Testis (tissue), 3 donors: ENCODE results near the gene SCAPER. TPM values are rescaled to one million over a fixed set of nuclear protein-coding genes. Genes with fewer than 3 reads are reported as not detected.

Experiments used
- DNase-seq: peaks from one replicate; pipeline ENCODE4 v3.0.0-alpha.2; 2019
- H3K27ac ChIP-seq, 2 donors: fragments of 200-600 bp; sonication (generic); one replicate each; pipeline ENCODE4 v1.5.1; 2019
- H3K27me3 ChIP-seq: fragments of 200-600 bp; sonication (generic); one replicate; pipeline ENCODE4 v1.5.1; 2019
- H3K36me3 ChIP-seq: fragments of 200-600 bp; sonication (generic); one replicate; pipeline ENCODE4 v1.5.1; 2017; ENCODE audit warnings: low read depth; ENCODE audit errors: missing control alignments
- H3K4me1 ChIP-seq: fragments of 200-600 bp; sonication (generic); one replicate; pipeline ENCODE4 v1.5.1; 2019
- H3K4me3 ChIP-seq, 2 donors: fragments of 200-600 bp; sonication (generic); one replicate each; pipeline ENCODE4 v1.5.1; 2017 to 2019
- H3K9me3 ChIP-seq: fragments of 200-600 bp; sonication (generic); one replicate; pipeline ENCODE4 v1.5.1; 2017
- POLR2A ChIP-seq: fragments of 450-650 bp; IDR thresholded peaks from one replicate; pipeline ENCODE4 v1.6.1; 2017; ENCODE audit warnings: antibody characterized with exemption, mild to moderate bottlenecking, moderate library complexity
- whole genome bisulfite sequencing, 2 donors: methylation state at CpG; one replicate each; pipeline ENCODE4 v1.1.5; 2018; 5-methylcytosine and 5-hydroxymethylcytosine counted together
- intact Hi-C: fragments of 100-400 bp; cut with DNase I; formaldehyde crosslinking; loops from one replicate; pipeline ENCODE4 v1.15.1; 2023; ENCODE audit warnings: low total_unique reads
- polyA plus RNA-seq: library from polyadenylated mRNA; stranded (reverse); fragments of 350-450 nt; fragmentation: Illumina TruSeq; extraction: RNeasy Lipid Tissue Mini Kit (QIAGEN cat#74804); gene quantifications from one replicate; pipeline ENCODE4 v1.2.3, GENCODE V29; 2014; ENCODE audit warnings: low read depth, low replicate concordance; ENCODE audit not compliant: insufficient read depth
- total RNA-seq, 2 donors: library from RNA; depleted of rRNA; stranded (reverse); fragments of >200 nt; gene quantifications; one replicate each; pipeline ENCODE4 v1.2.3, GENCODE V29; 2016
- TF ChIP-seq, protein P1 (sequence below), 3 experiments: fragments of 450-650 bp in 2 of 3; fragments of 200-600 bp in 1 of 3; sonication (generic) in 1 of 3; IDR thresholded peaks; one replicate each; pipeline ENCODE4 v1.5.1; 2016 to 2019; ENCODE audit warnings: antibody characterized with exemption in 3 of 3, mild to moderate bottlenecking in 2 of 3, moderate library complexity in 1 of 3

The SCAPER gene
- total and polyA plus RNA-seq, 3 donors from 2014 or later, result 43.7 to 60.7 (median 54.8) TPM

DNA sequence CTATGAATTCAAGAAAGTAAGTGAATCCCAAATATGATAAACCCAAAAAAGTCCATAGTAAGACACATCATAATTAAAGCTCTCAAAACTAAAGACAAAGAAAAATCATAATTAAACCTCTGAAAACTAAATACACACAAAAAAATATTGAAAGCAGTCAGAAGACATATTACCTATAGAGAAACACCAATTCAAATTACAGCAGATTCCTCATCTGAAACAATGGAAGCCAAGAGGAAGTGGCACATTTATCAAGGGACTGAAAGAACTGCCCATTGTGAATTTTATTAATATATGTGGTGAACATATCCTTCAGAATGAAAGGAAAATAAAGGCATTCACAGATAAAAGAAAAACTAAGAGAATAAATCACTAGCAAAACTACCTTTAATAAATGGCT, 128.2 kb downstream of the SCAPER start:
- Histone ChIP-seq H3K27ac (no peak overlapping the region), H3K4me1 (no peaks in the 10 kb centered on the region), H3K9me3 (no peaks in the 10 kb centered on the region), H3K27me3 (no peaks in the 10 kb centered on the region), H3K36me3 (no peaks in the 10 kb centered on the region), H3K4me3 (no peak overlapping the region)
- intact Hi-C loops, result no loop called here
- DNase-seq, result no peak
- no peak for TF ChIP-seq POLR2A

DNA sequence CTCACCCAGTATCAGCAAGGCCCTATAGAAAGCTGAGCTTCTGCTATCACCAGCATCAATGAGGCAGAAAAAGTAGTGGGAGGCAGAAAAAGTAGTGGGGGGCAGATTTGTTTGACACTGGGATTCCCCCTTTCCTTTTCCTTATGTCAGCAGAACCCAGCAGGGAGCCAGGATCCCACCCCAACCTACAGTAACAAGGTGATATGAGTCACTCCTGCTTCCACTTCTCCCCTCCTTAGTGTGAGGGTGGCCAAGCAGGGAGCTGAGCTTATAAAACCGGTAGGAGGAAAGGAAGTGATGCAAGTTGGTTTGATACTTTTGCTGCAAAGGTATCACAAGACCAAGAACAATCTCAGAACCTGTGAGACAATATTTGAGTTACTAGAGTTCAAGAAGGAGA, 128.7 kb downstream of the SCAPER start:
- Histone ChIP-seq H3K4me1 (no peaks in the 10 kb centered on the region), H3K4me3 (no peak overlapping the region), H3K36me3 (no peaks in the 10 kb centered on the region), H3K27me3 (no peaks in the 10 kb centered on the region), H3K27ac (no peak overlapping the region), H3K9me3 (no peaks in the 10 kb centered on the region)
- no peak for DNase-seq
- intact Hi-C loops, result no loop called here
- WGBS, 2 donors, result 80 to 88% methylated on average over 1 of the region's 1 CpG
- TF ChIP-seq, protein P1, sequence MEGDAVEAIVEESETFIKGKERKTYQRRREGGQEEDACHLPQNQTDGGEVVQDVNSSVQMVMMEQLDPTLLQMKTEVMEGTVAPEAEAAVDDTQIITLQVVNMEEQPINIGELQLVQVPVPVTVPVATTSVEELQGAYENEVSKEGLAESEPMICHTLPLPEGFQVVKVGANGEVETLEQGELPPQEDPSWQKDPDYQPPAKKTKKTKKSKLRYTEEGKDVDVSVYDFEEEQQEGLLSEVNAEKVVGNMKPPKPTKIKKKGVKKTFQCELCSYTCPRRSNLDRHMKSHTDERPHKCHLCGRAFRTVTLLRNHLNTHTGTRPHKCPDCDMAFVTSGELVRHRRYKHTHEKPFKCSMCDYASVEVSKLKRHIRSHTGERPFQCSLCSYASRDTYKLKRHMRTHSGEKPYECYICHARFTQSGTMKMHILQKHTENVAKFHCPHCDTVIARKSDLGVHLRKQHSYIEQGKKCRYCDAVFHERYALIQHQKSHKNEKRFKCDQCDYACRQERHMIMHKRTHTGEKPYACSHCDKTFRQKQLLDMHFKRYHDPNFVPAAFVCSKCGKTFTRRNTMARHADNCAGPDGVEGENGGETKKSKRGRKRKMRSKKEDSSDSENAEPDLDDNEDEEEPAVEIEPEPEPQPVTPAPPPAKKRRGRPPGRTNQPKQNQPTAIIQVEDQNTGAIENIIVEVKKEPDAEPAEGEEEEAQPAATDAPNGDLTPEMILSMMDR (IDR thresholded peaks at IDR 0.05), result no peak
- no peak for TF ChIP-seq POLR2A

DNA sequence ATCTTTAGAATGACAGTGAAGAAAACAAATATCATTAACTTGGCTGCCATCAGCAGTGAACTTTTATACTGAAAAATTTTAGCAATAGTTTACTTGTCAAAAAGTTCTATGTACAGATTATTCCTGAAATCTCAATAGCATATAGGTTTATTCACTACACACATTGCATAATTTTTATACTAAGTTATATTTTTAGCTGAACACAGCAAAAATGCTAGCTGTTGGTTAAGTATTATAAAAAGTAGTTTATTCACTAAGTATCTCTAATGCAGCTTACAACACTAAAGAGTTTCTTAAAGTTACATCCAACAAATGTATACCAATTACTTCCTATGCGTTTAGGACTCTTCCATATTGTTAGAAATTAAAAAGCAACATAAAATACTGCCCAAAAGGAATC, 131.9 kb downstream of the SCAPER start:
- H3K27ac ChIP-seq, result no peak overlapping the region
- no peaks in the 10 kb centered on the region for H3K4me1 ChIP-seq
- TF ChIP-seq, protein P1 (IDR thresholded peaks at IDR 0.05), result no peak
- TF ChIP-seq POLR2A, result no peak
- no peak overlapping the region for H3K4me3 ChIP-seq
- H3K9me3 ChIP-seq, result no peaks in the 10 kb centered on the region
- DNase-seq, result no peak
- no peaks in the 10 kb centered on the region for H3K36me3 ChIP-seq
- no peaks in the 10 kb centered on the region for H3K27me3 ChIP-seq
- intact Hi-C loops, result no loop called here
- 92 to 100% methylated on average over 1 of the region's 1 CpG for WGBS, 2 donors

DNA sequence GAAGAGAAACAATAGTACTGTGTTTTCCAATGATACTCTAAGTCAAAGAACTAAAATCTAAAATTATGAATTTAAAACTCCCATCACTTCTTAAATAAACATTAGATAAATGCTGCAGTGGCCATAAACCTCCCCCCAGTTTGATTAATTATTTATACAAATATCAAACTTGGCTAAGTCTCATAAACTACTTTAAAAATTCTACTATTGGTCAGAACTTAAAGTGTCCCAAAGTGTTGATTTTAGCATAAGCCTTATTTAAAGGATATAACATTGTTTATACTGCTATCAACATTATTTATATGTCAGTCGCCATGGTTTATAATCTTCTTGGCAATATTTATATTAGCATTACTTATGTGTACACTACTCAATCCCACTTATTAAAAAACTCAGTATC, 132.4 kb downstream of the SCAPER start:
- Histone ChIP-seq H3K4me1 (no peaks in the 10 kb centered on the region), H3K36me3 (no peaks in the 10 kb centered on the region), H3K27me3 (no peaks in the 10 kb centered on the region), H3K4me3 (no peak overlapping the region), H3K9me3 (no peaks in the 10 kb centered on the region), H3K27ac (no peak overlapping the region)
- intact Hi-C loops, result no loop called here
- no peak for TF ChIP-seq POLR2A
- TF ChIP-seq, protein P1 (IDR thresholded peaks at IDR 0.05), result no peak
- no peak for DNase-seq
- WGBS, 2 donors, result 86 to 93% methylated on average over 1 of the region's 1 CpG

DNA sequence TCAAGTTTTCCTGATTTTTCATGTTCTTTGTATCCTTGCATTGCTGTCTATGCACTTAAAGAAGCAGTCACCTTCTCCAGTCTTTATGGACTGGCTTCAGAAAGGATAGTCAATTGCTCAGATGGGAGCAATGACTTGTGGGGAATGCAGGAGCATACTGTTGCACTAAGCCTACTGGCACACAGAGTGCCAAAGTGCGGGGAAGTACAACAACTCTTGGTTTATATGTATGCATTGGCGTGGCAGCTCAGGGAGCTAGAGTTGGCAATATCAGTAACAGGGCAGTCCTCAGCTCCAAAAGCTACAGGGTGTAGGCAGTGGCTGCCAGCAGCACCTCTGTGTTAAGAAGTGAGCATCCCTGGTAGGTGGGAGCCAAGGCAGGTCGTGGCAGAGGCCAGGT, 141.1 kb downstream of the SCAPER start:
- WGBS, 2 donors, result 93 to 100% methylated on average over 3 of the region's 3 CpGs
- no peak overlapping the region for H3K4me3 ChIP-seq
- H3K9me3 ChIP-seq, result no peaks in the 10 kb centered on the region
- intact Hi-C loops, result no loop called here
- no peaks in the 10 kb centered on the region for H3K36me3 ChIP-seq
- no peak for TF ChIP-seq POLR2A
- TF ChIP-seq, protein P1 (IDR thresholded peaks at IDR 0.05), result no peak
- no peaks in the 10 kb centered on the region for H3K27me3 ChIP-seq
- no peaks in the 10 kb centered on the region for H3K4me1 ChIP-seq
- no peak overlapping the region for H3K27ac ChIP-seq
- DNase-seq, result no peak
